CD4-positive, alpha-beta T cell treated with Interleukin-17A for 1 hour (primary cell): ENCODE measurements around the gene RASSF5.
"Not testable (repeated sequence)": the region's sequence is repeated elsewhere in the genome, so short reads cannot be mapped to it uniquely, and the experiment has no call there.

Experiments used
- DNase-seq: peaks from one replicate; pipeline ENCODE4 v3.0.0-alpha.2; 2020

The RASSF5 gene

DNA sequence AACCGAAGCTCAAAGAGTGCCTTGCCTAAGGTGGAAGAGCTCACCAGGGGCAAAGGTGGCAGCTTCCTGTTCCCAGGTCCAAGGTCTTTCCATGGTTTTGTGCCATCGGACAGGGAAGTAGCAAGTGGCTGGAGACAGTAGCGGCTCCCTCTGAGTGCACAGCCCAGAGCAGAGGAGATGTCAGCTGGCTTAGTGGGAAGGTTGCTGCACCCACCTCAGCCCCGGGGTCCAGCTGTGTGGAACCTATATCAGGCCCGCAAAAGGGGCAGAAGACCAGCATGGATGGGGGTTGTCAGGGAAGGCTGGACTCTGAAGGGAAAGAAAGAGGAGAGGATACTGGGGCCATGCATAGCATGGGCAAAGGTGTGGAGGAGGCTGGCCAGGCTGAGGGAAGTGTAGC, 30.2 kb upstream of the RASSF5 start:
- no peak for DNase-seq

DNA sequence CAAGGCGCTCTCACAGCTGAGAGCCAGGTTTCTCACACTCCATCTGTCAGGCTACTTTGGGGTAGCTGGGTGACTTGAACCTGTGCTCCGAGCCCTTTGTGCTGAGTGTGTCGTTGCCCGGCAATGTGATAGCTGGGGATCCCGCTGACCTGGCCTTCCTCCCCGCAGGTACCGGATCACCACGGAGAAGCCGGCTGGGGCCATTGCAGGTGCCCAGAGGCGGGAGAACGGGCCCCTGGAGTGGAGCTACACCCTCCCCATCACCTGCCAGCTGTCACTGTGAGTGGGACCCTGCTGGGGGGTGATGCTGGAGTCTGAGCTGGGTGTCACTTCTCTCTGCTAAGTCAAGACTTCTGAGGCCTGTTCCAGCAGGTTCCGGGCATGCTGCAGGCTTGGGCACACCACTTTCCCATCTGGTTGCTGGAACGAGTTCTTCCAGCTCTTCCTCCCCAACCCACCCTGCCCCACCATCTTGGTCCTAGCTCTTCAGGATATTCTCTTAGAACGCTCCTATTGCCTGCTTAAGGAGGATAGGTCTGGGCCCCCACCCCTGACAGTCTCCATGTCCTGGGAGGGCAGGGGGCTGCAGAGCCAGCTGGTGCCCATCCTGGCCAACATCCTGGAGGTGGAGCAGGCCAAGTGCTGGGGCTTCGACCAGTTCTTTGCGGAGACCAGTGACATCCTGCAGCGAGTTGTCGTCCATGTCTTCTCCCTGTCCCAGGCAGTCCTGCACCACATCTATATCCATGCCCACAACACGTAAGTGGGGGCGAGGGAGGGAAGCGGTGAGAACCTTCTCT, 29.6 kb upstream of the RASSF5 start:
- no peak for DNase-seq

DNA sequence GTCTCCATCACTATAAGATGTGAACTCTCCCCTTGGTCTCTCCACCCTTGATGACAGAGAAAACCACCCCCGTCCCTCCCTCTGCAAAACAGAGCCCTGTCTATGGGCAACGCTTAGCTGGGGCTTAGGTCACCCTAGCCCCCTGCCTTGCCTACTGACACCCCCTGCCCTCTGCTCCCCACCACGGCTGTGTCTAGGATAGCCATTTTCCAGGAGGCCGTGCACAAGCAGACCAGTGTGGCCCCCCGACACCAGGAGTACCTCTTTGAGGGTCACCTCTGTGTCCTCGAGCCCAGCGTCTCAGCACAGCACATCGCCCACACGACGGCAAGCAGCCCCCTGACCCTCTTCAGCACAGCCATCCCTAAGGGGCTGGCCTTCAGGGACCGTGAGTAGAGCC, 28.6 kb upstream of the RASSF5 start:
- no peak for DNase-seq

DNA sequence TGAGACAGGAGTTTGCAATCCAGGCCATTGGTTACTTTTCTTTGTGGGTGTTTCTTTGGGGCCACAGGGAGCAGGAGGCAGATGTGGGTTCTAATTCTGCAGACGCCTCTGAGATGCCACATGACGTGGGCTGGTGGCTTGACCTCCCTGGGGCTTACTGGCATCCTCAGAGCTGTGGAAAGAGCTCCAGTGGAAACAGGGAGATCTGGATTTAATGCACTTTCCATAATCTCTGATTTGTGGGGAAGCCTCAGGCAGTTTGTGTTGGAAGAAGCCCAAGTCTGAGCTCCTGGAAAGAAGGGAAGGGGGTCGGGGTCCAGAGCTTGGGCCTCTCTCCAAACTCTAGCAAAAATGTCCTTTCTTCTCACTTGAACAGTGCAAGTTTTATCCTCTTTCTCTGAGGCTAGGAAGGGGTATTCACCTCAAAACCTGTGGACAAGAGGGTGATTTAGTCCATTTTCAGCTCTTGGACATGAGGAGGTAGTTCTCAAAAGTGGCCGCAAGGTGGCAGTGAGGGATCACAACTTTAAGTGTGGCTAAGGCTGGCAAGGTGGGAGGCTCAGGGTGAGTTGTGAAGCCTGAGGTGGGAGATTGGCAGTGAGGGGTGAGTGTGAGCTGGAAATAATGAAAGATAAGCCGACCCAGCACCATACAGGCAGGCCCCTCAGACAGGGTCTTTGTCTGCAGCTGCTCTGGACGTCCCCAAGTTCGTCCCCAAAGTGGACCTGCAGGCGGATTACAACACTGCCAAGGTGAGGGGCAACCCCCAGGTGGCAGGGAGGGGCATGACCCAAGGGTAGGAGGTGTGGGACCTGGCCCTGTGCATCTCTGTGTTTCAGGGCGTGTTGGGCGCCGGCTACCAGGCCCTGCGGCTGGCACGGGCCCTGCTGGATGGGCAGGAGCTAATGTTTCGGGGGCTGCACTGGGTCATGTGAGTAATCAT, 27.9 kb upstream of the RASSF5 start:
- DNase-seq, result peak; percentile 70

DNA sequence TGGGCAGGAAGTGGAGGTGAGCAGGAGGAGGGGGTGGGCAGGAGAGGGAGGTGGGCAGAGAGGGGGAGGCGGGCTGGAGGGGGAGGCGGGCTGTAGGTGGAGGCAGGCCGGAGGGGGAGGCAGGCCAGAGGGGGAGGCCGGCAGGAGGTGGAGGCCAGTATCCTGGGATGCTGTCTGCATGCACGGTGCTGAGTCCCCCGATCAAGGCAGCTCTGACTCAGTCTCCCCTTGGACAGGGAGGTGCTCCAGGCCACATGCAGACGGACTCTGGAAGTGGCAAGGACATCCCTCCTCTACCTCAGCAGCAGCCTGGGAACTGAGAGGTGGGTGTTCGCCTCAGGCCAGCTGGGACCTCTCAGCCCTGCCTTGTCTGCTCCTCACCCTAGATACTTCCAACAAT, 27.1 kb upstream of the RASSF5 start:
- no peak for DNase-seq

DNA sequence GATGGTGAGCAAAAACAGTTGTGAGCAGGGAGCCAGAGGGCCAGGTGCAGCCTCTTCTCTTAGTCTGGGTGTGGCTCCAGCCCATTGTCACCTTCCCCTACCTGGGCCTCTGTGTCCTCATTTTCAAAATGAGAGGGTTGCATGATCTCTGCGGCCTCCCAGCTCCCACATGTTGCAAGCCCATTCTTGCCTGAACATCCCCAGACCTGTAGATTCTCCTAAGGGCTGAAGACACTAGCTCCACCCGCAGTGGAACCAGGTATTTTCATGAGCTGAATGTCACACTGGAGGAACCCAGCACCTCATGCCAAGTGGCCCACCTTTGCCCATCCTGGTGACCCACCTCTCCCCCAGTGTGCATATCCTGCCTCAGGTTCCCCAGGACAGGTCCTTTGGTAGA, 24.7 kb upstream of the RASSF5 start:
- no peak for DNase-seq

DNA sequence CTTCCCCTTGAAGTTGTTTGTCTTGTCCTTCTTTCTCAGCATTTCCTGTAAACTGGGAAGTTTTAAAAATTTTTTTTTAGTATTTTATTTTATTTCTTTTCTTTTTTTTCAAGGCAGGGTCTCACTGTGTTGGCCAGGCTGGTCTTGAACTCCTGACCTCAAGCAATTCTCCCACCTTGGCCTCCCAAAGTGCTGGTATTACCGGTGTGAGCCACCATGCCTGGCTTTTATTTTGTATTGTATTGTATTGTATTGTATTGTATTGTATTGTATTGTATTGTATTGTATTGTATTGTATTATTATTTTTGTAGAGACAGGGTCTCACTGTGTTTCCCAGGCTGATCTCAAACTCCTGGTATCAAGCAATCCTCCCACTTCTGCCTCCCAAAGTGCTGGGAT, 23.5 kb upstream of the RASSF5 start:
- DNase-seq, result not testable (repeated sequence)

DNA sequence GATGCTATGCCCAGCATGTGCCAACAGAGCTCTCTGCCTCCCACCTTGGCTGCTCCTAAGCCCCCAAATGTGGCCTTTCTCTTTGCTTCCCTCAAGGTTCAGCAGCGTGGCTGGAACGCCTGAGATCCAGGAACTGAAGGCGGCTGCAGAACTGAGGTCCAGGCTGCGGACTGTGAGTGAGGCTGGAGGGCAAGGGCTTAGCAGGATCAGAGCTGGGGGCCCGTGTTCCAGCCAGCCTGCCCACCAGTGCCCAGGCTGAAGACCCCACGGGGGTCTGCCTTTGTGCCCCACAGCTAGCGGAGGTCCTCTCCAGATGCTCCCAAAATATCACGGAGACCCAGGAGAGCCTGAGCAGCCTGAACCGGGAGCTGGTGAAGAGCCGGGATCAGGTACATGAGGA, 22.4 kb upstream of the RASSF5 start:
- no peak for DNase-seq

DNA sequence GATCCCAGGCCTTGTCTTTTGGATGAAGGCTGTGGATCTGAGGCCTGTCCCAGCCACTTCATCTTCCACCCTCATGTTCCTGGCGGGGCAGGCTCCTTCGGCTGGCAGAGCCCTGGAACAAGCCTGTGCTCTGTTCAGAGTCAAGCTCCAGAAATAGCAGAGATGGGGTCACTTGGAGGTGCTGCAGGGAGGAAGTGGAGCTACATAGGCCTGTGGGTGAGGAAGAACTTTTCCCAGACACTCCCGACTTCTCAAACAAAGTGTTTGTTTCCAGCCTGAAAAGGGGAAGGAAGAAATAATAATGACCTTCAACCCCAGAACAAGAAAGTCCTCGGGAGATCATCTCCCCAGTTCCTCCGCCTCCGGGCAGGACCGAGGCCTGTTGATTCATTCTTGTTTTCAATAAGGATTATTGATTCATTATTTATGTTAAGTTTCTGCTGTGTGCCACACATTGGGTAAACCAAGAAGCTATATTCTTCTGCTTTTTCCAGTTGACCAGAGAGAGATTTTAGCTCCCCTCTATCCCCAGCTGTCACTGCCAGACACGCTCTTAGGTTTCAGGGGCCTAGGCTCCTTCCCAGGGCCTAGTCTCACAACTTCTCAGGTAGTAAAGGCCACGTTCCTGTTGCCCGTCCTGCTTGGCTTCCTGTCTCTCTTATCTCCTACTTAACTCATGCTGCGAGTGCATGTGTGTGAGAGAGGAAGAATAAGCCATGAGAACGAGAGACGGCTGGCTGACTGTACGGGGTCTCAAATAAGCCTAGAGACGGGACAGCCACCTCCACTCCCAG, 20.1 kb upstream of the RASSF5 start:
- no peak for DNase-seq

DNA sequence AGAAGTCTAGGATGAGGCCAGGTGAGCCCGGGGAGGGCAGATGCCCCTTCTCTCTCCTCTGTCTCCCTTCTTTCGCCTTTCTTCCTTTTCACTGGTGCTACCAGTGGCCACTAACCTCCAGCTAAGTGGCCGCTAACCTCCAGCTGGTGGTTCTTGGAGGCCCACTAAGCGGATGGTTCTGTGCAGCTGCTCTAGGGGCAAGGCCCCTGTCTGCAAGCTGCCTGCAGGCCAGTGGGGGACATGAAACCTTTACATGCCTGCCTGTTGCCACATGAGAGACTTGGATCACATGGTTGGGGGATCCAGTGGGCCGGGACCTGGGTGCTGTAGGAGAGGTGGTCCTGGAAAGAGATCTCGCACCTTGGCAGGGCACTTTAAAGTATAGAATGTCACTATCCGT, 19.4 kb upstream of the RASSF5 start:
- DNase-seq, result no peak

DNA sequence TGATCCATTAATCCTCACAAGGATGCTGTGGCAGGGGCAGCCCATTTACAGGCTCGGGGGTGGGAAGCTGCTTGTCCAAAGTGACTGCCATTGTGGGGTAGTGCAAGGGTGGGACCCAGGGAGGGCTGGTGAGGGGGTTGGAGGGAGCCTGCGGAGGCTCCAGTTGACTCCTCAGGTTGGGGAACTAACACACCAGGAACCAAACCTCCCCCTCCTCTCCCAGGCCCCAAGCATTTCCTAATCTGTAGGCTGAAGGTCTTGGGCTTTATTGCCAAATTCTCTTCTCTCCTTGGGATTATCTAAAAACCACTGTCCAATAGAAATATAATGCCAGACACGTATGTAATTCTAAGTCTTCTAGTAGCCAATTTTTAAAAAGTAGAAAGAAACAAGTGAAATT, 18.9 kb upstream of the RASSF5 start:
- no peak for DNase-seq

DNA sequence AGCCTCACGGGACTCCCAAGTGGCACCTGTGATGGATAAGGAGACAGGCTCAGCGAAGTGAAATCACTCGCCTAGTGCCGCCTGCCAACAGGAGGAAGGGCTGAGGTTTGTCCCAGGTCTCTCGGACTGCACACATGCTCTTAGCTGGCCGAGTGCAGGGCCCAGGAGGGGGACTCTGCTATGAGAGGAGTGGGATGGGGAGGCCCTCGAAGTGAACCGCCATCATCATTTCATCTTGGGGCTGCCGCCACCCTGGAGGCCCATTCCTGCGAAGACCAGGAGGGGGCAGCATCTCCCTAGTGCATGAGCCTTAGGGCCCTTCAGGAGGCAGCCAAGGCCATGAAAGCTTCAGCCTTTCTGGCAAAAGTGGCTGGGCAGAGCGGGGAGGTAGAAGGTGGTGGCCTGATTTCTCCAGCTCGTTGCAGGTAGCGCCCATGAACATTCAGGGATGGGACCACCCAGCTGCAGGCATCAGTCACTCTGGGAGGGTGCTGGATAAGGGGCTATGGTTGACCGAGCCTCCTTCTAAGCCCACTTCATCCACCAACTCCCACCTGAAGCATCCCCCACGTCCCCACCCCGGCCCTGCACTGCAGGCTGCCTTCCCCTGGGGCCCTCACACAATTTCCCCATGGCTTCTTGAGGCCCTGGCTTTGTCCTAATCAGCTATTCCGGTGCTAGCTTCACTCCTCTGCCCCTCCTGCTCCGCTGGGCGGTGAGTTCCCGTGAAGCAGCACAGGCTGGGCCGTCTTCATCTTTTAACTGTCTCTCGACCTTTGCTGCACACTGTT, 17.2 kb upstream of the RASSF5 start:
- peak; percentile 65 for DNase-seq

DNA sequence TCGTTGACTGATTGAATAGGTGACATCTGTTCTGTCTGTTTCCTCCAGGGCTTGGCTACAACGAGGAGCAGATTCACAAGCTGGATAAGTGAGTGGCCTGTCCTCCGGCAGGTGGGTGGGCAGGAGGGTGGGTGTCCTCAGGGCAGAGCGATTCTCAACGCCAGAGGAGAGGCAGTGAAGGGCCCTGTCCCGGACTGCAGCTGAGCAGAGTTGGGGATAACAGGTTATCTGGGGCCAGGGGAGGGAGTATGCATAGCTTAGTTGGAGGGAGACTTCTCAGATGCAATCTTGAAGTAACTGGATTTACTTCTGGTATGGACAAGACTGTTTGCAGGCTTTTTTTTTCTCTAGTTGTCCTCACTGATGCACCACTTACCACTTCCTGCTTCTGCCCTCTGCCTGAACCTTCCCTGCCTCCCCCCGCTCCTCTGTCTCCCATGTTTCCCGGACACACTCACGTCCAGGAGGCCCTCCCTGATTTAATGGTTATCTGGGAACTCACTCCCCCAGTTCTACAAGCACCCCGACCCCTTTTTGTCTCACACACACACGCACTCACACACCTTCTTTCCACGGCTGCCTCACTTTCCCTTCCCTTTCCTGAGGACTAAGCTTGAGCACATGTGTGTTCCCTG, 16.4 kb upstream of the RASSF5 start:
- DNase-seq, result no peak

DNA sequence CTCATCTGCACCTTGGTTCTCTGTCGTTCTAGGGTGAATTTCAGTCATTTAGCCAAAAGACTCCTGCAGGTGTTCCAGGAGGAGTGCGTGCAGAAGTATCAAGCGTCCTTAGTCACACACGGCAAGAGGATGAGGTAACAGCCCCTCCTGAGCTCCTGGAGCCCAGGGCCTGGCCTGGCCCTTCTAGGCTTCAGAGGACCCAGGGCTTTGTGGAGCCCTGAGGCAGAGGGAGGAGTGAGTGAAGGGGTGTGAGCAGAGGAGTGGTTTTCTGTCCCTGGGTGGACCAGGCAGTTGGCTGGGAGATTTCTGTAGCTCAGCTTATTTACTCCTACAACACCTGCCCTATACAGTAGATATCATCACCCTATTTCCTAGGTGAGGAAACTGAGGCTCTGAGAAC, 15.7 kb upstream of the RASSF5 start:
- DNase-seq, result no peak

DNA sequence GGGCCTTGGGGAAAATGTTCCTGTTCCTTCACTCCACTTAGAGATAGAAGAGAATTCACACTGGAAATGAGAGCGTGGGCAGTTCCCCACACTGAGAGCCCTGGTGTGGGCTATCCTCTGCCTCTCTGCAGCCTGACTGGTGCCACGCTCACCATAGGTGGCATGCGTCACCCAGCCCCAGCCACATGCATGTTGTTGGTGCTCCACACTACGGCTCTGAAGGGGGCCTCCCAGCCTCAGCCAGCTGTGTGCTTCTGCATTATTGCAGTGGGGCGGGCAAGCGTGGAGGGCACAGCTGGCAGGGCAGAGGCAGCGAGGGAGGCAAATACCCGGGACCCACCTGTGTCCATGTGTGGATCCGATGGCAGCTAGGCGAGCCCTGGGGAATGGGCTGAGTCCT, 14.7 kb upstream of the RASSF5 start:
- no peak for DNase-seq

DNA sequence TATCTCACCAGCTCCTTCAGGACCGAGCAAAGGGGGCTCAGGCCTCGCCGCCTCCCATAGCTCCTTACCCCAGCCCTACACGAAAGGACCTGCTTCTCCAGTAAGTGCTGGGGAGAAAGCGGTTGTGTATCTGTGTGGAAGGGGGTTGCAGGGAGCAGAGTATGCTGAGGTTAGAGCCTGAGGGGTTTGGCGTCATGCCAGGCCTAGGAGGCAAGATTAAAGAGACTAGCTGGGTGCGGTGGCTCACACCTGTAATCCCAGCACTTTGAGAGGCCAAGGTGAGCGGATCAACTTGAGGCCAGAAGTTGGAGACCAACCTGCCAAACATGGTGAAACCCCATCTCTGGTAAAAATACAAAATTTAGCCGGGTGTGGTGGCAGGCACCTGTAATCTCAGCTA, 14.1 kb upstream of the RASSF5 start:
- DNase-seq, result no peak

DNA sequence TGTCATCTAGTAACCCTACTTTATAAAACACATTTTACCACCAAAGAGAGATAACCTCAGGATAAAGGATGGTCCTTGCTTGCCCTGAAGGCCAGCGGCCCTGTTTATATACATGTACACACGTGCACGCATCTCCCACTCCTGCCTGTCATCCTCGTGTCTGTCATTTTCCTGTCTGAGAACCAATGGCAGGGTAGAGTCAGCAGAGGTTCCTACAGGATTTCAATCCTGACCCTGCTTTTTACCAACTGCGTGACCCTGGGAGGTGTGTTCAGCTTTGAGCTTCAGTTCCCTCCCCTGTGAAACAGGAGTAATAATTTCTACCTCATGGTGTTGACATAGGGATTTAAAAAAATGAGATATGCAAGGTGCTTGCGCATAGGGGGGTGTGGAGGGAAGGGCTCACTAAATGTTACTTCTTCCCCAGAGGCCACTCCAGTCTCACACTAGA, 12.3 kb upstream of the RASSF5 start:
- DNase-seq, result no peak

DNA sequence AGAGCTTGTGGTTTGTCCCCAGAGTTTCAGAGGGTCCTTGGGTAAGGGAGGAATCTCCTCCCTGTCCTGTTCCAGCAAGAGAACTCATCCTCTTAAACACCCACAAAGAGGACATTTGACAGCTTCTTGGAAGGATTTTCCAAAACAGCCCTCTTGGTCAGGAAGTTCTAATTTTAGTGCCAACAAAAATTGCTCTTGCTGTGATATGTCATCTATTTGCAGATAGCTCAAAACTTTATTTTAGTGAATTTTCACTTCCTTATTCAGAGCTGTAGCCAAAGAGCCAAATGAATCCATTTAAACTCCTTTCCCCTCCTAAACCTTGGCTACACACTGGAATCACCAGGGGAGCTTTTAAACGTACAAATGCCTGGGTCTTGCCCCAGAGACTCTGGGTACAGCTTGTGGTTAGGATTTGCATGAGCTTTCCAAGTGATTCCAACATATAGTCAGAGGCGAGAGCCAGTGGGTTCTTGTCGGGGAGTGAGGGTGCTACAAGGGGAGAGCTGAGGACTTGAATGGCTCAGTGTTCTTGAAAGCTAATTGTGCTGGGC, 11.8 kb upstream of the RASSF5 start:
- no peak for DNase-seq

DNA sequence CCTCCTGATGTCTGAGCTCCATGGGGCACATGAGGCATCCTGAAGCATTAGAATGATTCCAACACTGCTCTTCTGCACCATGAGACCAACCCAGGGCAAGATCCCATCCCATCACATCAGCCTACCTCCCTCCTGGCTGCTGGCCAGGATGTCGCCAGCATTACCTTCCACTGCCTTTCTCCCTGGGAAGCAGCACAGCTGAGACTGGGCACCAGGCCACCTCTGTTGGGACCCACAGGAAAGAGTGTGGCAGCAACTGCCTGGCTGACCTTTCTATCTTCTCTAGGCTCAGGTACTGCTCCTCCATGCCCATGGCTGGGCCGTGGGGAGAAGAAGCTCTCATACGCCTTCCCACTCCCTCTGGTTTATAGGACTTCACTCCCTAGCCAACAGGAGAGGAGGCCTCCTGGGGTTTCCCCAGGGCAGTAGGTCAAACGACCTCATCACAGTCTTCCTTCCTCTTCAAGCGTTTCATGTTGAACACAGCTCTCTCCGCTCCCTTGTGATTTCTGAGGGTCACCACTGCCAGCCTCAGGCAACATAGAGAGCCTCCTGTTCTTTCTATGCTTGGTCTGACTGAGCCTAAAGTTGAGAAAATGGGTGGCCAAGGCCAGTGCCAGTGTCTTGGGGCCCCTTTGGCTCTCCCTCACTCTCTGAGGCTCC, 11.1 kb upstream of the RASSF5 start:
- DNase-seq, result no peak

DNA sequence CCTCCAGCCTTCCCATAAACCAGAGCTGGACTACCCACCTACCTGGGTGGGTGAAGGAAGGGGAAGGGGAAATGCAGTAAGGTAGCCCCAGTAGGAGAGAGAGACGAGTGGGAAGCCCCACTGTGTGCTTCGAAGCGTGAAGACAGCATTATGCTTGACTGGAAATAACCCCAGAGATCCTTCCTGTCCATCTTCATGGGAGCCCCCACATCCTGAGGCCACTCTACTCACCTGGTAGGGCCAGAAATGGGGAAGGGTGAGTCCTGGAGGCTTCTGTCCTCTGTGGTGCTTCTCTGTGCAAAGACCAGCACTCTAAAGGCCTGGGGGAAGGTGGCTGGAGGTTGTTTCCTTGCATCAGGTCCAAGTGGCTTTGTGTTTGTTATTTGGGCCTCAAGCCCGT, 10.0 kb upstream of the RASSF5 start:
- no peak for DNase-seq

DNA sequence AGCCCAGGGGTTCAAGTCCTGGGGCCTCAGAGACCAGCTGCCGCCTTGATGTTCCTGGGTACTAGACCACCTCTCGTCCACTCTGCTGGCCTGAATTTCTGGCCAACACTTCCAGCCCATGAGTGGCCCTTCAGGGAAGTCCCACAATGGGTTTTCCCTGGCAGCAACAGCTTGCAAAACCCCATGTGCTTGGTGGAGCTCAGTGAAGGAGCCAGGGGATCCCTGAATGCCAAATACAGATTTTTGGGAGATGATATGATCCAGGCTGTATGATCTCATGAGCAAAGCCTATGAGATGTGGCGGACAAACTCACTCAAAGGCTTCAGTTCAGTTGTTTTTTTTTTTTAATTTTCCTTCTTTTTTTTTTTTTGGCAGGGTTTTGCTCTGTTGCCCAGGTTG, 9.6 kb upstream of the RASSF5 start:
- no peak for DNase-seq
